Fibroblast of skin of abdomen (primary cell): ENCODE measurements around the gene KANK4.
A peak's percentile ranks its signal among the peaks of the same experiment; 100 is the strongest.

ENCODE experiments used
- DNase-seq: peaks from one replicate; pipeline ENCODE4 v3.0.0-alpha.2; 2013

Gene KANK4

GRCh38 chr1:62198069-62198780, 121.0 kb downstream of the KANK4 start:
- DNase-seq, result no peak

- DNase-seq, result no peak
These were observed 123.0 kb downstream of the KANK4 start for GRCh38 chr1:62196086-62196690.

DNA sequence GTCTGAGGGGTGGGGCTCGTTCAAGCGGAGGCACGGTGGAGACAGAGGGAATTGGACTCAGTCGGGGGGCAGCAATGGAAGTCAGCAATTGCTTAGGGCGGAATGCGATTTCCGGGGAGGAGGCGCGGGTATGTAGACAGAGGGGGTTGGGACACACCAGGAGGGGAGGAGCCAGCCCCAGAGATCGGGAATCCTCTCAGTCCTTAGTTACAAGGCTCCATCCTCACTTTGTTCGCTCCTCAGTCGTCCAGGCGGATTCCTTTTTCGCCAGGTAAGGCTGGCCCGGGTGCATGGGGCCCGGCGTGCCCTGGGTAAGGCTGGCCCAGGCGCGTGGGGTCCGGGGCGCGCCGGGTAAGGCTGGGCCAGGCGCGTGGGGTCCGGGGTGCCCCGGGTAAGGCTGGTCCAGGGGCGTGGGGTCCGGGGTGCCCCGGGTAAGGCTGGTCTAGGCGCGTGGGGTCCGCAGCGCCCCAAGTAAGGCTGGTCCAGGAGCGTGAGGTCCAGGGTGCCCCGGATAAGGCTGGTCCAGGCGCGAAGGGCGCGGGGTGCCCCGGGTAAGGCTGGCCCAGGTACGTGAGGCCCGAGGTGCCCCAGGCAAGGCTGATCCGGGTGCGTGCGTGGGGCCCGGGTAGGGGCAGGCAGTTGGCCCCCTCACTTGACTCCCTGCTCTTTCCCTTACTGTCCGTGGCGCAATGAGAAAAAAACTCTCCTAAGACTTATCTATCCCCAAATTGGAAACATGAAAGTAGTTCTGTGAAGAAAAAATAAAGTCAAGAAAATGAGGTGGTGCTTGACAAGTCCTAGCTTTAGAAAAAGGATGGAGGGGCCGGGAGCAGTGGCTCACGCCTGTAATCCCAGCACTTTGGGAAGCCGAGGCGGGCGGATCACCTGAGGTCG, 124.3 kb downstream of the KANK4 start, which contains the start of gene L1TD1:
L1TD1 (plus strand) TSS at position 199 of the 894 bp plus-strand sequence. CDS start 11,780 bp downstream, outside the sequence.
- peak; percentile 14 for DNase-seq

- no peak for DNase-seq
These were observed 131.1 kb downstream of the KANK4 start for GRCh38 chr1:62188111-62188510.

- DNase-seq, result no peak
These were observed 131.7 kb downstream of the KANK4 start for GRCh38 chr1:62187548-62187947.
